ENCODE results near the gene TYW1.
"Not testable (repeated sequence)": the region's sequence is repeated elsewhere in the genome, so short reads cannot be mapped to it uniquely, and the experiment has no call there.

DNA sequence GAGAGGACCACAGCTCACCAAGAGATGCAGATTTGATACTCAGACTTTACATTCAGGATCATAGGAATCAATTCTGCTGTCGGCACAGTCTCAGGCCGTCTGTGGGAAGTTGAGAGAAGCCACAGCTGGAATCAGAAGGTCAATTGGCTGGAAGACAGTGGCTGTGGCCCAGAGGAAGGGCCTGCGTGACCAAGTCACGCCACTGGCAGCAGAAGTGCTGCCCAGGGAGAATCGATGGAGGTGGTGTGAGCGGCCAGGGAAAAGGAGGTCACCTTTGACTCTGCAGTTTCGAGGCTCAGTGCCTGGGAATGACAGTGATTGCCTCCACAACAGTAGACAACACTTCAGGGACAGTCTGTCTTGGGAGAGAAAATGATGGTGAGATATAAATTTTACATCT is 239.6 kb downstream of the TYW1 start:
- TF ChIP-seq CTCF, POLR2A (IDR thresholded peaks at IDR 0.05): not testable (repeated sequence)
